K562 (cell line): ENCODE measurements around the gene LAMB4. TPM values are rescaled to one million over a fixed set of nuclear protein-coding genes. Genes with fewer than 3 reads are reported as not detected.

Source experiments
- ARID3B ChIP-seq: fragments of 250-450 bp; sonication (Bioruptor Pico); IDR thresholded peaks from 2 replicates; pipeline ENCODE4 v1.4.0; 2020; ENCODE audit warnings: borderline replicate concordance
- ARNT ChIP-seq, 2 experiments: fragments of 450-650 bp; IDR thresholded peaks; 2 replicates each; pipeline ENCODE4 v1.6.1; 2016; ENCODE audit warnings: mild to moderate bottlenecking in 1 of 2
- CBX8 ChIP-seq: fragments of 200-600 bp; sonication (generic); IDR thresholded peaks from 2 replicates; pipeline ENCODE4 v1.6.1; 2012; ENCODE audit warnings: borderline replicate concordance, mixed run types, low read depth, mild to moderate bottlenecking, moderate library complexity, mixed read lengths, low read length, control low read depth, inconsistent platforms; ENCODE audit not compliant: poor library complexity, severe bottlenecking; ENCODE audit errors: extremely low read depth
- CC2D1A ChIP-seq: fragments of 450-650 bp; IDR thresholded peaks from 2 replicates; pipeline ENCODE4 v1.6.1; 2017; ENCODE audit warnings: mild to moderate bottlenecking
- DPF2 ChIP-seq: fragments of 450-650 bp; IDR thresholded peaks from 2 replicates; pipeline ENCODE4 v1.6.1; 2016
- E2F3 ChIP-seq: fragments of 250-450 bp; sonication (Bioruptor Pico); IDR thresholded peaks from 2 replicates; pipeline ENCODE4 v1.4.0; 2020; ENCODE audit warnings: mild to moderate bottlenecking
- FOXA1 ChIP-seq: fragments of 450-650 bp; IDR thresholded peaks from 2 replicates; pipeline ENCODE4 v1.6.1; 2016; ENCODE audit warnings: mild to moderate bottlenecking, borderline replicate concordance
- HES1 ChIP-seq: fragments of 450-650 bp; IDR thresholded peaks from 2 replicates; pipeline ENCODE4 v1.6.1; 2016; ENCODE audit warnings: low read depth, mild to moderate bottlenecking, moderate library complexity
- HNRNPLL ChIP-seq: fragments of 200-400 bp; formaldehyde crosslinking; IDR thresholded peaks from 2 replicates; pipeline ENCODE4 v1.6.1; 2017; ENCODE audit warnings: low read length, low read depth, mild to moderate bottlenecking; ENCODE audit not compliant: poor library complexity, severe bottlenecking
- JUN ChIP-seq, 2 experiments: sonication (generic) in 1 of 2; formaldehyde crosslinking in 1 of 2; IDR thresholded peaks; 2 replicates each; pipeline versions ENCODE4 v1.6.1 to v1.8.0; 2012 to 2022; ENCODE audit warnings: borderline replicate concordance in 2 of 2, mild to moderate bottlenecking in 2 of 2, improper control_type of control experiment in 1 of 2, low read depth in 1 of 2, low read length in 1 of 2, missing genetic modification reagents in 1 of 2
- JUND ChIP-seq, 2 experiments: IDR thresholded peaks; 2 replicates in 1 of 2; 3 replicates in 1 of 2; pipeline ENCODE4 v1.6.1; 2011; ENCODE audit warnings: borderline replicate concordance in 2 of 2, low read depth in 2 of 2, low read length in 2 of 2, improper control_type of control experiment in 1 of 2, missing biosample characterization in 1 of 2, missing genetic modification characterization in 1 of 2, missing genetic modification reagents in 1 of 2
- NFIC ChIP-seq: fragments of 450-650 bp; IDR thresholded peaks from 2 replicates; pipeline ENCODE4 v1.6.1; 2017; ENCODE audit warnings: mild to moderate bottlenecking, inconsistent platforms
- PCBP1 ChIP-seq: fragments of 200-400 bp; formaldehyde crosslinking; IDR thresholded peaks from 2 replicates; pipeline ENCODE4 v1.6.1; 2018; ENCODE audit warnings: mild to moderate bottlenecking, low read depth, low read length; ENCODE audit not compliant: poor library complexity, severe bottlenecking
- POLR2H ChIP-seq: IDR thresholded peaks from 2 replicates; pipeline ENCODE4 v1.6.1; 2016; ENCODE audit warnings: missing genetic modification characterization, low read depth, mild to moderate bottlenecking, control low read depth, missing compliant biosample characterization, moderate library complexity
- SMC3 ChIP-seq: conservative IDR thresholded peaks from 2 replicates; pipeline ENCODE4 v1.6.1; 2011; ENCODE audit warnings: low read depth, low read length, improper control_type of control experiment; ENCODE audit not compliant: insufficient read depth
- TEAD1 ChIP-seq, 2 experiments: fragments of 450-650 bp in 1 of 2; sonication (generic) in 1 of 2; formaldehyde crosslinking; IDR thresholded peaks; 2 replicates each; pipeline versions ENCODE4 v1.4.0 to v1.8.0; 2020 to 2022; ENCODE audit warnings: mild to moderate bottlenecking in 2 of 2, missing genetic modification reagents in 1 of 2
- TRIM28 ChIP-seq: fragments of 450-650 bp; IDR thresholded peaks from 2 replicates; pipeline ENCODE4 v1.6.1; 2017
- XRCC3 ChIP-seq: fragments of 450-650 bp; IDR thresholded peaks from 2 replicates; pipeline ENCODE4 v1.6.1; 2017; ENCODE audit warnings: mild to moderate bottlenecking, moderate library complexity
- ZBTB26 ChIP-seq: fragments of 450-650 bp; formaldehyde crosslinking; IDR thresholded peaks from 2 replicates; pipeline ENCODE4 v1.4.0; 2022; ENCODE audit warnings: missing genetic modification characterization
- ZFP36 ChIP-seq: fragments of 150-350 bp; IDR thresholded peaks from 2 replicates; pipeline ENCODE4 v1.6.1; 2018; ENCODE audit warnings: low read length, low read depth; ENCODE audit not compliant: partially characterized antibody
- ZKSCAN3 ChIP-seq: fragments of 250-450 bp; sonication (Bioruptor Pico); IDR thresholded peaks from 2 replicates; pipeline ENCODE4 v1.4.0; 2020
- ZNF146 ChIP-seq: IDR thresholded peaks from one replicate; pipeline ENCODE4 v1.6.1; 2018; ENCODE audit warnings: missing compliant biosample characterization; ENCODE audit not compliant: unreplicated experiment
- ZNF583 ChIP-seq: fragments of 250-450 bp; sonication (Bioruptor Pico); IDR thresholded peaks from 2 replicates; pipeline ENCODE4 v1.4.0; 2020
- ZNF707 ChIP-seq: fragments of 250-450 bp; sonication (Bioruptor Pico); conservative IDR thresholded peaks from 2 replicates; pipeline ENCODE4 v1.8.0; 2022; ENCODE audit warnings: inconsistent platforms, mild to moderate bottlenecking, moderate library complexity
- ZNF766 ChIP-seq: fragments of 200-800 bp; sonication (Bioruptor generic); conservative IDR thresholded peaks from 2 replicates; pipeline ENCODE4 v1.6.1; 2016; ENCODE audit warnings: missing genetic modification characterization, missing compliant biosample characterization
- polyA plus RNA-seq, 8 experiments: library from polyadenylated mRNA; depleted of rRNA in 4 of 8; stranded (reverse) in 5 of 8; unstranded in 3 of 8; fragments of >200 nt; fragmentation: Nextera tagmentation in 2 of 8; fragmentation: Illumina TruSeq in 1 of 8; extraction: Ambion mirVana in 2 of 8; extraction: Trizol in 1 of 8; gene quantifications; 2 replicates each; pipeline versions ENCODE4 v1.2.1 to v1.2.3, GENCODE V29; 2011 to 2014; ENCODE audit warnings: inconsistent platforms in 1 of 8, missing spikeins in 1 of 8
- total RNA-seq, 7 experiments: library from RNA; depleted of rRNA in 6 of 7; stranded (reverse); fragments of >200 nt in 6 of 7; fragmentation: Illumina TruSeq in 2 of 7; extraction: Trizol in 2 of 7; gene quantifications; 2 replicates each; pipeline versions ENCODE4 v1.2.1 to v1.2.3, GENCODE V29; 2011 to 2021; ENCODE audit warnings: low replicate concordance in 1 of 7

Gene LAMB4
- total and polyA plus RNA-seq, 9 of the 15 experiments (the other 6 are each of a cell fraction or from before 2014, with no cell fraction given) = 0.06 to 0.13 (median 0.07) TPM; not detected in 6

GRCh38 chr7:108146070-108146842 is 16.1 kb upstream of the LAMB4 start (continued):
- TF ChIP-seq CBX8 = no peak
- TF ChIP-seq POLR2H = no peak
- TF ChIP-seq FOXA1 = no peak
- peak; percentile 14 for TF ChIP-seq HNRNPLL
- TF ChIP-seq ARNT (IDR thresholded peaks at IDR 0.05) = peak in 1 of 2 experiments; percentile 65; a peak in 1 of 4 replicates
- no peak for TF ChIP-seq XRCC3
- TF ChIP-seq ZKSCAN3 (CRISPR knock-in tag) = no peak
- TF ChIP-seq DPF2 = no peak
- TF ChIP-seq ZNF766 (CRISPR knock-in tag) = no peak
- peak; percentile 20; the same call in 1 of the 2 replicates for TF ChIP-seq JUND (IDR thresholded peaks at IDR 0.05; ENCODE audit: borderline replicate concordance, low read depth, low read length)
- TF ChIP-seq JUND (tag; IDR thresholded peaks at IDR 0.05; ENCODE audit: borderline replicate concordance, low read depth, low read length) = peak; percentile 28; the same call in 2 of the 3 replicates
- peak; percentile 98 for TF ChIP-seq SMC3
- TF ChIP-seq TEAD1 (CRISPR knock-in tag; IDR thresholded peaks at IDR 0.05) = 0 out of 4 replicates have a peak, but pooled peaks of 1 of the 2 experiments have one; percentile 24
- no peak for TF ChIP-seq ARID3B (CRISPR knock-in tag)
- no peak for TF ChIP-seq E2F3
- no peak for TF ChIP-seq HES1
- TF ChIP-seq JUN (IDR thresholded peaks at IDR 0.05; ENCODE audit: borderline replicate concordance, low read depth, low read length) = 0 out of 2 replicates have a peak, but pooled peaks have one; percentile 9
- TF ChIP-seq JUN (CRISPR knock-in tag; IDR thresholded peaks at IDR 0.05; ENCODE audit: borderline replicate concordance) = 0 out of 2 replicates have a peak, but pooled peaks have one; percentile 15
- TF ChIP-seq ZBTB26 (CRISPR knock-in tag) = no peak
- no peak for TF ChIP-seq TRIM28
- TF ChIP-seq ZNF146 (CRISPR knock-in tag) = no peak
- TF ChIP-seq ZFP36 = peak; percentile 14
- no peak for TF ChIP-seq ZNF707 (CRISPR knock-in tag)
- TF ChIP-seq CC2D1A = peak; percentile 92
- TF ChIP-seq ZNF583 (CRISPR knock-in tag) = no peak
- TF ChIP-seq NFIC = peak; percentile 6; the same call in 1 of the 2 replicates
- TF ChIP-seq PCBP1 = no peak
